Measurements from ENCODE around the gene TRIB2. TPM values are rescaled to one million over a fixed set of nuclear protein-coding genes. Genes with fewer than 3 reads are reported as not detected.

Gene TRIB2
- total and polyA plus RNA-seq, 2 of the 13 experiments (the other 11 are each of a cell fraction or from before 2014, with no cell fraction given), result 1.1 to 2.3 TPM

DNA sequence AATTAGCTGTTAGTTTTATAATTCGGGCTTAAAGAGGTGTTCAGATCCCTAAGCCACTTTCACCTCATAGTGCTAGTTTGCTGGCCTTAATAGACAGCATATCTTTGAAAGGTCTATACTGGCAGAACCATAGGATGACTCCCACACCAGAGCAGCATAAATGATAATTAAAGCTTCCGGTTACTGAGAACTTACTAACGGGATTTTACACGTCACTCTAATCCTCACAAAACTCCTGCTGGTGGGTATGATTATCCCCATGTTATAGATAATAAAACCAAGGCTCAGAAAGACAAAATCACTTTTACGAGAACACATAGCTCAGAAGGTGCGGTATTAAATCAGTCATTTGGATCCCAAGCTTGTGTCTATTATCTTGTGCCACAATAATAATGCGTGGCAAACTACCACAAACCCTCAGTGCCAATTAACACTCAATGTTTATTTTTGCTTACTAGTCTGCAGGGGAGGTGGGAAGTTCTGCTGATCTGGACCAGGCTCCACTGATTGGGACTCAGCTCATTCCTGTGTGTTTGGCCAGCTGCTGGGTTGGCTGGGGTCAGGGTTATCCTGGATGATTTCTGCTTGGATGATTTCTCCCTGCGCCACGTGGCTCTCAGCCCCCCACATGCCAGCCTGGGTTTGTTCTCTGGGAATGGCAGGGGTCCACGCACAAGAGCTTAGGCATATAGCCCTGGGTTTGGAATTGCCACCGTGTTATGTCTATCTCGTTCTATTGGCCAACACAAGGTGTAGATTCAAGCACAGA, 62.3 kb downstream of the TRIB2 start:
- peak overlapping the region; percentile 22 for H2AFZ ChIP-seq (ENCODE audit: low read length)
- 74% methylated on average over 12 of the region's 12 CpGs for WGBS (ENCODE audit: low lambda C conversion rate)
- no peaks in the 10 kb centered on the region for H3K36me3 ChIP-seq (replicated peaks in 1 of 2; ENCODE audit: control insufficient read depth in 1 of 2, insufficient read depth in 2 of 2, low read length in 2 of 2)
- H3K79me2 ChIP-seq (ENCODE audit: insufficient read depth, low read length), result no peaks in the 10 kb centered on the region
- in situ Hi-C loops (cut with HindIII; ENCODE audit: extremely low pct_ligation_motif_present, low pct_unique_long_range_greater_than_20kb), result no loop called here
- TSS peak; percentile 99 for BruUV-seq (replicated peaks)
- H3K4me2 ChIP-seq (ENCODE audit: low read depth, low read length), result peak overlapping the region; percentile 30; the same call in 1 of the 2 replicates
- H3K9ac ChIP-seq (ENCODE audit: insufficient read depth, low read depth, low read length), result no peak overlapping the region
- H3K27ac ChIP-seq (ENCODE audit: extremely low read length, insufficient read depth, low read length), result peak overlapping the region; percentile 45
- ChIA-PET POLR2A (no interaction called here), CTCF (ENCODE audit: low intra/inter-chr PET ratio, low total read pairs) (no interaction called here)
- H3K9me3 ChIP-seq (ENCODE audit: low read length), result peaks cover 26% of the 10 kb centered on the region; the same call in 1 of the 2 replicates
- no peak overlapping the region for H3K4me3 ChIP-seq (replicated peaks in 1 of 3; ENCODE audit: insufficient read depth in 1 of 3, low read depth in 2 of 3, low read length in 3 of 3)
- H3K4me1 ChIP-seq (ENCODE audit: insufficient read depth, low read length), result peaks cover 38% of the 10 kb centered on the region
- ATAC-seq (no peak), FAIRE-seq (no peak), DNase-seq (ENCODE audit: low spot score) (no peak)
- TF ChIP-seq ZBTB7A (CRISPR knock-in tag; IDR thresholded peaks at IDR 0.05) (0 out of 2 replicates have a peak, but pooled peaks have one; percentile 15), KMT2B (CRISPR knock-in tag; IDR thresholded peaks at IDR 0.05) (no peak)
- TF ChIP-seq, protein P1, sequence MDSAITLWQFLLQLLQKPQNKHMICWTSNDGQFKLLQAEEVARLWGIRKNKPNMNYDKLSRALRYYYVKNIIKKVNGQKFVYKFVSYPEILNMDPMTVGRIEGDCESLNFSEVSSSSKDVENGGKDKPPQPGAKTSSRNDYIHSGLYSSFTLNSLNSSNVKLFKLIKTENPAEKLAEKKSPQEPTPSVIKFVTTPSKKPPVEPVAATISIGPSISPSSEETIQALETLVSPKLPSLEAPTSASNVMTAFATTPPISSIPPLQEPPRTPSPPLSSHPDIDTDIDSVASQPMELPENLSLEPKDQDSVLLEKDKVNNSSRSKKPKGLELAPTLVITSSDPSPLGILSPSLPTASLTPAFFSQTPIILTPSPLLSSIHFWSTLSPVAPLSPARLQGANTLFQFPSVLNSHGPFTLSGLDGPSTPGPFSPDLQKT (CRISPR knock-in tag; IDR thresholded peaks at IDR 0.05; ENCODE audit: borderline replicate concordance), result no peak
- TF ChIP-seq, protein P2, sequence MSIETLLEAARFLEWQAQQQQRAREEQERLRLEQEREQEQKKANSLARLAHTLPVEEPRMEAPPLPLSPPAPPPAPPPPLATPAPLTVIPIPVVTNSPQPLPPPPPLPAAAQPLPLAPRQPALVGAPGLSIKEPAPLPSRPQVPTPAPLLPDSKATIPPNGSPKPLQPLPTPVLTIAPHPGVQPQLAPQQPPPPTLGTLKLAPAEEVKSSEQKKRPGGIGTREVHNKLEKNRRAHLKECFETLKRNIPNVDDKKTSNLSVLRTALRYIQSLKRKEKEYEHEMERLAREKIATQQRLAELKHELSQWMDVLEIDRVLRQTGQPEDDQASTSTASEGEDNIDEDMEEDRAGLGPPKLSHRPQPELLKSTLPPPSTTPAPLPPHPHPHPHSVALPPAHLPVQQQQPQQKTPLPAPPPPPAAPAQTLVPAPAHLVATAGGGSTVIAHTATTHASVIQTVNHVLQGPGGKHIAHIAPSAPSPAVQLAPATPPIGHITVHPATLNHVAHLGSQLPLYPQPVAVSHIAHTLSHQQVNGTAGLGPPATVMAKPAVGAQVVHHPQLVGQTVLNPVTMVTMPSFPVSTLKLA (IDR thresholded peaks at IDR 0.05), result 0 out of 2 replicates have a peak, but pooled peaks have one; percentile 27
- intact Hi-C loops (cut with micrococcal nuclease; ENCODE audit: unreplicated experiment), result loop anchor here (2.0 kb wide), 1 partner anchor 62 kb away; the partner anchor contains the start of gene TRIB2
- no peaks in the 10 kb centered on the region for H4K20me1 ChIP-seq (ENCODE audit: insufficient read depth, low read length)
- H3K27me3 ChIP-seq (ENCODE audit: control insufficient read depth in 1 of 2, insufficient read depth in 2 of 2, low read length in 2 of 2), result no peaks in the 10 kb centered on the region

DNA sequence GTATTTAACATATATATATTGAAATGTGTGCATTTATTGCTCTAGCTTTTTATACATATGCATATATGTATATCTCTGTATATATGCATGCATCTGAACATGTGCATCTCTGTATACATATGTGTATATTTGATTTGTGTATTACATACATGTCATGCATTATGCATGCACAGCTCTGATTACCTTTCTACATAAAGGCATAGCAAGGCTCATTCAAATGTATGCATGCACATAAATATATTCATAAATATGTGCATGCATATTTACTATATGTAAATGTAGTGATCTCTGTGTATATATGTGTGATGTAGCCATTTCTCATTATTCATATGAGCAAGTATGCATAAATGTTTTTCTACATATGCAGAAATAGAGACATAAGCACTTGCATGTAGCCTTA, 64.6 kb downstream of the TRIB2 start:
- H3K4me3 ChIP-seq (replicated peaks in 1 of 3; ENCODE audit: insufficient read depth in 1 of 3, low read depth in 2 of 3, low read length in 3 of 3), result no peak overlapping the region
- in situ Hi-C loops (cut with HindIII; ENCODE audit: extremely low pct_ligation_motif_present, low pct_unique_long_range_greater_than_20kb), result no loop called here
- no peaks in the 10 kb centered on the region for H4K20me1 ChIP-seq (ENCODE audit: insufficient read depth, low read length)
- POLR2A ChIA-PET, result no interaction called here
- peaks cover 31% of the 10 kb centered on the region for H3K4me1 ChIP-seq (ENCODE audit: insufficient read depth, low read length)
- intact Hi-C loops (cut with micrococcal nuclease; ENCODE audit: unreplicated experiment), result no loop called here
- ATAC-seq (no peak), FAIRE-seq (no peak), DNase-seq (ENCODE audit: low spot score) (no peak)
- no TSS peak for BruUV-seq (replicated peaks)
- H3K27me3 ChIP-seq (ENCODE audit: control insufficient read depth in 1 of 2, insufficient read depth in 2 of 2, low read length in 2 of 2), result no peaks in the 10 kb centered on the region
- H3K27ac ChIP-seq (ENCODE audit: extremely low read length, insufficient read depth, low read length), result no peak overlapping the region
- H3K4me2 ChIP-seq (ENCODE audit: low read depth, low read length), result no peak overlapping the region
- no peak overlapping the region for H3K9ac ChIP-seq (ENCODE audit: insufficient read depth, low read depth, low read length)
- H3K36me3 ChIP-seq (replicated peaks in 1 of 2; ENCODE audit: control insufficient read depth in 1 of 2, insufficient read depth in 2 of 2, low read length in 2 of 2), result no peaks in the 10 kb centered on the region
- no peak overlapping the region for H2AFZ ChIP-seq (ENCODE audit: low read length)
- peaks cover 36% of the 10 kb centered on the region for H3K9me3 ChIP-seq (ENCODE audit: low read length)
- CTCF ChIA-PET (ENCODE audit: low intra/inter-chr PET ratio, low total read pairs), result no interaction called here
- H3K79me2 ChIP-seq (ENCODE audit: insufficient read depth, low read length), result no peaks in the 10 kb centered on the region
- TF ChIP-seq ZNF224 (CRISPR knock-in tag; IDR thresholded peaks at IDR 0.05), result no peak
- TF ChIP-seq, protein P3, sequence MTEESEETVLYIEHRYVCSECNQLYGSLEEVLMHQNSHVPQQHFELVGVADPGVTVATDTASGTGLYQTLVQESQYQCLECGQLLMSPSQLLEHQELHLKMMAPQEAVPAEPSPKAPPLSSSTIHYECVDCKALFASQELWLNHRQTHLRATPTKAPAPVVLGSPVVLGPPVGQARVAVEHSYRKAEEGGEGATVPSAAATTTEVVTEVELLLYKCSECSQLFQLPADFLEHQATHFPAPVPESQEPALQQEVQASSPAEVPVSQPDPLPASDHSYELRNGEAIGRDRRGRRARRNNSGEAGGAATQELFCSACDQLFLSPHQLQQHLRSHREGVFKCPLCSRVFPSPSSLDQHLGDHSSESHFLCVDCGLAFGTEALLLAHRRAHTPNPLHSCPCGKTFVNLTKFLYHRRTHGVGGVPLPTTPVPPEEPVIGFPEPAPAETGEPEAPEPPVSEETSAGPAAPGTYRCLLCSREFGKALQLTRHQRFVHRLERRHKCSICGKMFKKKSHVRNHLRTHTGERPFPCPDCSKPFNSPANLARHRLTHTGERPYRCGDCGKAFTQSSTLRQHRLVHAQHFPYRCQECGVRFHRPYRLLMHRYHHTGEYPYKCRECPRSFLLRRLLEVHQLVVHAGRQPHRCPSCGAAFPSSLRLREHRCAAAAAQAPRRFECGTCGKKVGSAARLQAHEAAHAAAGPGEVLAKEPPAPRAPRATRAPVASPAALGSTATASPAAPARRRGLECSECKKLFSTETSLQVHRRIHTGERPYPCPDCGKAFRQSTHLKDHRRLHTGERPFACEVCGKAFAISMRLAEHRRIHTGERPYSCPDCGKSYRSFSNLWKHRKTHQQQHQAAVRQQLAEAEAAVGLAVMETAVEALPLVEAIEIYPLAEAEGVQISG (CRISPR knock-in tag; IDR thresholded peaks at IDR 0.05), result no peak
- TF ChIP-seq ZNF598 (CRISPR knock-in tag; IDR thresholded peaks at IDR 0.05; ENCODE audit: borderline replicate concordance), result no peak
- no peak for TF ChIP-seq FOXA1 (IDR thresholded peaks at IDR 0.05)
- no peak for TF ChIP-seq FOXA1 (CRISPR knock-in tag; IDR thresholded peaks at IDR 0.05)
- TF ChIP-seq, protein P4, sequence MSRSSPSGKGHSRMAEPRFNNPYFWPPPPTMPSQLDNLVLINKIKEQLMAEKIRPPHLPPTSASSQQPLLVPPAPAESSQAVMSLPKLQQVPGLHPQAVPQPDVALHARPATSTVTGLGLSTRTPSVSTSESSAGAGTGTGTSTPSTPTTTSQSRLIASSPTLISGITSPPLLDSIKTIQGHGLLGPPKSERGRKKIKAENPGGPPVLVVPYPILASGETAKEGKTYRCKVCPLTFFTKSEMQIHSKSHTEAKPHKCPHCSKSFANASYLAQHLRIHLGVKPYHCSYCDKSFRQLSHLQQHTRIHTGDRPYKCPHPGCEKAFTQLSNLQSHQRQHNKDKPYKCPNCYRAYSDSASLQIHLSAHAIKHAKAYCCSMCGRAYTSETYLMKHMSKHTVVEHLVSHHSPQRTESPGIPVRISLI (CRISPR knock-in tag; IDR thresholded peaks at IDR 0.05; ENCODE audit: borderline replicate concordance), result no peak
